Left renal pelvis (tissue), 4 donors: ENCODE measurements around the gene ALDH3B2. TPM values are rescaled to one million over a fixed set of nuclear protein-coding genes. Genes with fewer than 3 reads are reported as not detected.

Experiments used
- DNase-seq, 4 donors: peaks; one replicate each; pipeline ENCODE4 v3.0.0-alpha.2; 2013; ENCODE audit warnings: low read depth in 4 of 4, low spot score in 3 of 4
- polyA plus RNA-seq, 4 donors: library from polyadenylated mRNA; unstranded; fragments of 120-200 nt; gene quantifications; one replicate each; pipeline ENCODE4 v1.2.1, GENCODE V29; 2013; ENCODE audit not compliant: insufficient read length in 4 of 4

The ALDH3B2 gene
- polyA plus RNA-seq, 4 donors = 0.05 to 4.2 (median 2.6) TPM

DNA sequence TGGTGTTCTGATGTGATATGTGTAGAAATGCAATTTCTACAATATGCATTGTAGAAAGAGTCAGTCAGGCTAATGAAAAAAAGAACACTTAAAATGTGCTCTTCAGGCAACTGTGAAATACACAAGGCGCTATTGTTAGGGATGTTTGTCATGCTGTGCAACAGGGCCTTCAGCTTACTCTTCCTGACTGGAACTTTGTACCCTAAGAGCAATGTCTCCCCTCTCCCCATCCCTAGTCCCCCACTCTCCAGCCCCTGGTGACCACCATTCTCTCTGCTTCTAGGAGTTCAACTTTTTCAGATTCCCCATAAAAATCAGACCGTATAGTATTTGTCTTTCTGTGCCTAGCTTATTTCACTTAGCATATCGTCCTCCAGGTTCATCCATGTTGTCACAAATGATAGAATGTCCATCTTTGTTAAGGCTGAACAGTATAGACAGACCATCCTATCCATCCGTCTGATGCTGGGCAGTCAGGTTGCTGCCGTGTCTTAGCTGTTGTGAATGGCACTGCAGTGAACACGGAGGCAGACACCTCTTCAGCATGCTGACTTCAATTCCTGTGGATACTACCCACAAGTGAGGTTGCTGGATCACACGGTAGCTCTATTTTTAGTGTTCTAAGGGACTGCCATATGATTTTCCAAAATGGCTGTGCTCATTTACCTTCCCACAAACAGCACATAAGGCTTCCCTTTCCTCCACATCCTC lies 57.0 kb downstream of the ALDH3B2 start:
- no peak for DNase-seq

DNA sequence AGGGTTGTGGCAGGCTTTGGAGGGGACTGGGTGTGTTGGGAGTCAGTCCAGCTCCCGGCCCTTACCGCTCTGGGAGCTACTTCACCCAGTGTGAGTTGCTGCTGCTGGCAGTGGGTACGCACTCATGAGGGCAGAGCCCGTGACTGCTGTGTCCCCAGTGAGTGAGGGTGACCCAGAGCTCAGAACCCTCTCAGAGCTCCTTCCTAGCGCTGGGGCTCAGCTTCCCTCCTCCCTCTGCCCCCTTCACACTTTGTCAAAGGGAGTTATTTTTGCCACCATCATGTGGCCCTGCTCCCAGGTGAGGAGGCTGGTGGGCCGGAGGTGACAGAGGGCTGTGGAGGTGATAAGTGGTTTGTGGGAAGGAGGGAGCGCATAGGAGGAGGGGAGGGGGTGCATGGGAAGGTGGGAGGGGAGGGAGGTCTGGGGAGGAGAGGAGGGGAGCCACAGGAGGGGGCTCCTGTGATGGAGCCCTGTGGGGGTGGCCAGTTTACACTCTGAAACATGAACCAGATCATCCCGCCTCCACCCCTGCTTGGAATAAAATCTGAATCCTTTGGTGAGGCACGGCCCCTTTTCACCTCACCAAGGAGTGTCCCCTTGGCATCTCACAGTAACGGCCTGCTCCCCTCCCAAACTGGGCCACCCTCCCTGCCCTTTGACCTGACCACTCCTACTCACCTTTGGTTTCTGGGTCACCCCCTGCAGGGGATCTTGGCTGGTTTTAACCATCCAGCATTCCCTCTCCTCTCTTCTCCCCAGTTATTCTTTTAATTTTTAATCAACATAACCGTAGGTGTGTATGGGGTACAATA lies 57.8 kb downstream of the ALDH3B2 start:
- DNase-seq = no peak

DNA sequence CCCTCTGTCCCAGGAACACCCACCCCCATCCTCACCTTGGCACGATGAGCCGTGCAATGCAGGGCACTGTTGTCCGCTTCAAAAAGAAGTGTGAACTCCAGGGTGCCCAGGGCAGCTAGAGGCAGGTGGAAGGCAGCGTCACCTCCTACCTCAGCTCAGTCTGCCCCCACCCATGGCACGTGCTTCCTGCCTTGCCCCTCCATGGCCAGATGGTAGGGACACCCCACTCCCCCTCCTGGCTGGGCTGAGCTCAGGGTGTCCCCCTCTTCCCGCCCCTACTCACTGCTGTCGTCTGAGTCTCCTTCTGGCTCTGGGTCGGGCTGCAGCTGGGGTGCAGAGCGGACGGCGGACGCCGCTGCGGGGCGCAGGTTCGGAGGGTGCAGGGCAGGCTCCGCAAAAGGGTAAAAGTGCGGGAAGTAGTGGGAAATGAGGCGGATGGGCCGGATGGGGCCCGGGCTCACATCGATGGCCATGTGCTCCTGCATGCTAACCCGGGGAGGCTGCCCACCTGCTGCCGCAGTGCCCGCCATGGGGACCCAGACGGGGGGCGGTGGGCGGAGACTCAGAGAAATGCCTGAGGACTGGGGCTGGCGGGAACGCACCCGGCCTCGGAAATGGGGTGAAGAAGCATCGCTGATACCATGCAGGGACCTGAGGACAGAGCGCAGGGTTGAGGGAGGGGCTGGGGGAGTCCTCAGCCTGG lies 58.5 kb downstream of the ALDH3B2 start:
- DNase-seq = no peak

DNA sequence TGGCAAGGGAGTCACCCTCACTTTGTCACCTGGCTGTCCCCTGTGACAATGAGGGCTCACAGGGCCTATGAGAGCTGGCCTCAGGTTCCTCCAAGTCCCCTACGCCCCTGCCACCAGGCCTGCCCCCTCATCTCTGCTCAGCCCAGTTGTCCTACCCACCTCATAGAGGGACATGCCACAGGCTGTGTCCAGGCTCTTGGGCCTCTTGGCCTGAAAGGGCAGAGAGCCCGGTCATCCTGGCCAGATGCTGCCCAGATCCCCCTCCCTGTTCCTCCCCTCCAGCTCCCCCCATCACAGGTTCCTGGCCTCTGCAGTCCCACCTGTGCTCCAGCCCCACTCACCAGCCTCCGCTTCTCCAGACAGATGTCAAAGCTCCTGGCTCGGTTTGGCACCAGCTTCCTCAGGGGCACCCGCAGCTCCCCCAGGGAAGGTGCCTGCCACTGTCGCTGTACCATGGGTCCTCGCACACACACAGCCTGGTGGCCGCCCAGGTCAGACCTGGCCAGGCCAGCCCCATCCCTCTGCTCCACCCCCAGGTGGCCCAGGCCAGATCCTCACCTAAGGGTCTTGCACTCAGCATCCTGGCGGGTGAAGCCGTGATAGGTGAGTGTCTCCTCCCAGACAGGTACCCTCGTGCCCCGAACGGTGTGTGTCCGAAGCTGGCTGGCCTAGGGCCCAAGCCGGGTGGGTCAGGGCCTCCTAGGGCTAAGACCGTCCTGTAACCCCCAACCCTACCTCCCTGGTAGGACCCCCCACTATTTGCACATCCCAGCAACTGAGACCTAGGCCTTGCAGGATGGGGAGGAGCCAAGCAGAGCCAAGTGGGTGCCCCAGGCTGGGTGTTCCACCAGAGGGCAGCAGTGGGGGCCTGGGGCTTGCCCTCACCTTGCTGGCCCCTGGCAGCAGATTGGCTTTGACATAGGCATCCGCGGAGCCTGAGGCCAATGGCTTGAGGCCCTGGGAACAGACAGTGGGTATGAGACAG lies 59.4 kb downstream of the ALDH3B2 start:
- DNase-seq = no peak

DNA sequence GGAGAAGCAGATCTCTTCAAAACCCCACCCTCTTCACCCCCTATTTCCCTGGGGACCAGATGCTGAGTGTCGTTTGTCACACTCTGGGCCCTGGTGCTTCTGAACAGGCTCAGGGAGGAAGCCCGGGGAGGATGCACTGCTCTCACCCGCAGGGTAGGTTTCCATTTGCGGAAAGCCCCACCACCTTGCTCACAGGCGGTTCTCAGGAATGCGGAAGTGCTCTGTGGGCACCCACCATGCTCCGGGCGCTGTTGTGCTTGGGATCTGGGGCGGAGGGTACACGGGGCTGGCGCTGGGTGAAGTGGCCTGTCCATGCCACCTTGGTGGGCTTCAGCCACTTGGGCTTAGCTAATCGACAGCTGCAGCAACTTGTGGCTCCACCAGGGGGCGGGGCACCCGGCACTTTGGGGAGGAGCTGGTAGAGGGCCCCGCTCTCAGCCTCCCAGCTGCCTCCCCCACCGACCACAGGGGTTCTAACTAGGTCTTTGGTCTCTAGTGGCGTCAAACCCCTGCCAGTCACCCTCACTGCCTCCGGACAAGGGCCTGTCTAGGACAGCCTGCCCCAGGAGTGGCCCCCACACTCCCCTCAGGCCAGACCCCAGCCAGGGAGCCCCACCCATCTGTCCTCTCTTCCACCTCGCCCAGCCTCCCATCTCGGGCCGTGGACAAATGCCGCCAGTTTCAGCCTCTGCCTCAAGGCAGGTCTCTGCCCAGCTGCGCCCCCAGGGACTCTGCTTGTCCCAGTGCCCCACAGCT lies 60.3 kb downstream of the ALDH3B2 start:
- peak in 1 of 4 donors; percentile 25 for DNase-seq

DNA sequence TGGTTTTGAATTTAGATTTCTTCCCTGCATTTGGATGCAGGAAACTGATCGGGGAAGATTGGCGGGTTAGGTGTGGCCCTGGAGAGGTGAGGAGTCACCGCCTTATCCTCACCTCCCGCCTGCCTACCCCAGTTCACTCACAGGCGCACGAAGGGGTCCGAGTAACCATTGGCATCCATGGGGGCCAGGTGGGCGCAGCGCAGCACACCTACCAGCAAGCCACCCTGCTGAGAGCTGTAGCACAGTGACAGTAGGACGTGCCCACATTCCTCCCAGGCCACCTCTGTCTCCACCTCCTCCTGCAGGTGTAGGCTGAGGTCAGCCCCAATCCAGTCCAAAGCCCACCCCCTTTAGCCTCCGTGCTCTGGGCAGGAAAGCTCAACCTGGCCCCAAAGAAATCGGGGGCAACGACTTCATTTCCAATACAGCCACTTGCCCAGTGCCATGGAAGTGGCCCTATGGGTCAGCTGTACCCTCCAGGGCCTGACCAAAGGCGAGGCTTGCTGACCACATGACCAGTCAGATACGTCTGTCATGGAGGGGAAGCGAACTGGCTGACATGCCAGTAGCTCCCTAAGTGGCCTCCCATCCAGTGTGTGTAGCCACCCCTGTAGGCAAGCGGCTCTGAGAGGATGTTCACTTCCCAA lies 61.0 kb downstream of the ALDH3B2 start:
- no peak for DNase-seq

DNA sequence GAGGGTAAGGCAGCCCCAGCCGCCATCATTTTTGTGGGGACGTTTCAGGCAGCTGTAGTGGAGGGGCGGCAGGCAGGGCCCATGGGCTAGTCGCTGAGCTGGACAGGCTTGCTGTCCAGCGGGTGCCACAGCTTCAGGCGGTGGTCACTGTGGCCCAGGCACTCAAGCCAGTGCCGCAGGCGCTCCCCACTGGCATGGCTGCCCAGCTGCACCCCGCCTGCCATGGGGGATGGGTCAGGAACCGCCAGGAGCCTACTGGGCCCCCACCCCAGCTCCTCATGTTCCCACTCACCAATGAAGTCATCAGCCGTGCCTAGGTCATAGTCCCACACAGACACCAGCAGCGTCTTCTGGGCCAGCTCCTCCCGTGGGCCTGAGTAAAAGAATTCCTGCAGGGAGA lies 61.7 kb downstream of the ALDH3B2 start:
- no peak for DNase-seq

Other genes with a start within 250 kb of the ALDH3B2 start
- 10 to 100 TPM; 37.4 to 46.7 (median 41.7) TPM for gene RPS6KB2, start 246.1 kb downstream of the ALDH3B2 start, polyA plus RNA-seq
- gene PTPRCAP, start 236.9 kb downstream of the ALDH3B2 start, polyA plus RNA-seq = 1 to 10 TPM in 3 of 4 donors, under 1 TPM in 1; 0.86 to 2.4 (median 2.0) TPM
- 10 to 100 TPM; 43.9 to 82.9 (median 59.9) TPM for gene CORO1B, start 231.1 kb downstream of the ALDH3B2 start, polyA plus RNA-seq
- gene GPR152, start 221.9 kb downstream of the ALDH3B2 start, polyA plus RNA-seq = not detected
- gene CABP4, start 219.3 kb downstream of the ALDH3B2 start, polyA plus RNA-seq = under 1 TPM; 0.54 to 0.75 (median 0.64) TPM
- 10 to 100 TPM; 32.4 to 73.8 (median 42.1) TPM for gene TMEM134, start 205.4 kb downstream of the ALDH3B2 start, polyA plus RNA-seq
- gene AIP, start 191.6 kb downstream of the ALDH3B2 start, polyA plus RNA-seq = 10 to 100 TPM; 52.7 to 69.0 (median 65.4) TPM
- gene PITPNM1, start 169.3 kb downstream of the ALDH3B2 start, polyA plus RNA-seq = 10 to 100 TPM; 26.9 to 38.6 (median 33.7) TPM
- gene CDK2AP2, start 166.5 kb downstream of the ALDH3B2 start, polyA plus RNA-seq = 10 to 100 TPM; 28.4 to 60.1 (median 44.1) TPM
- under 1 TPM in 2 of 4 donors, not detected in 2; 0.29 to 0.39 TPM for gene CABP2, start 151.2 kb downstream of the ALDH3B2 start, polyA plus RNA-seq
- 100 to 1,000 TPM; 560 to 818 (median 731) TPM for gene GSTP1, start 90.8 kb downstream of the ALDH3B2 start, polyA plus RNA-seq
- 100 to 1,000 TPM; 122 to 271 (median 155) TPM for gene NDUFV1, start 67.7 kb downstream of the ALDH3B2 start, polyA plus RNA-seq
- 10 to 100 TPM in 1 of 4 donors, 1 to 10 TPM in 3; 3.6 to 10.1 (median 4.1) TPM for gene NUDT8, start 44.7 kb downstream of the ALDH3B2 start, polyA plus RNA-seq
- not detected for gene TBX10, start 34.9 kb downstream of the ALDH3B2 start, polyA plus RNA-seq
- gene ACY3, start 23.9 kb downstream of the ALDH3B2 start, polyA plus RNA-seq = 10 to 100 TPM in 3 of 4 donors, 1 to 10 TPM in 1; 1.0 to 26.6 (median 20.6) TPM